HG02763 (cell line): Measurements from ENCODE around the gene CIDEB.
A peak's percentile ranks its signal among the peaks of the same experiment; 100 is the strongest.

Source experiments
- ATAC-seq: cut with Tn5 transposase; IDR thresholded peaks from one replicate; pipeline ENCODE4 v1.9.1; 2021; ENCODE audit warnings: mild to moderate bottlenecking, moderate library complexity; ENCODE audit not compliant: unreplicated experiment

Gene CIDEB

GRCh38 chr14:24292118-24292807, 15.5 kb downstream of the CIDEB start:
- ATAC-seq: no peak

GRCh38 chr14:24291446-24292117, 16.2 kb downstream of the CIDEB start:
- ATAC-seq: no peak

GRCh38 chr14:24290746-24291145, 17.0 kb downstream of the CIDEB start:
- no peak for ATAC-seq

GRCh38 chr14:24289649-24290280, 18.0 kb downstream of the CIDEB start:
- no peak for ATAC-seq

GRCh38 chr14:24286996-24287395, 20.8 kb downstream of the CIDEB start:
- ATAC-seq: no peak

GRCh38 chr14:24285351-24285750, 22.4 kb downstream of the CIDEB start:
- no peak for ATAC-seq

GRCh38 chr14:24284501-24285035, 23.2 kb downstream of the CIDEB start:
- ATAC-seq: no peak

- no peak for ATAC-seq
Measured at GRCh38 chr14:24283796-24284460, 23.8 kb downstream of the CIDEB start.

GRCh38 chr14:24282736-24283135, 25.0 kb downstream of the CIDEB start:
- ATAC-seq: no peak

- ATAC-seq: no peak
Measured at GRCh38 chr14:24281636-24282035, 26.1 kb downstream of the CIDEB start.

GRCh38 chr14:24280797-24281460, 26.8 kb downstream of the CIDEB start:
- ATAC-seq: no peak

GRCh38 chr14:24279301-24280186, 28.2 kb downstream of the CIDEB start:
- ATAC-seq: peak; percentile 38

- ATAC-seq: no peak
Measured at GRCh38 chr14:24278424-24278823, 29.4 kb downstream of the CIDEB start.

- no peak for ATAC-seq
Measured at GRCh38 chr14:24277606-24278321, 30.0 kb downstream of the CIDEB start.

- no peak for ATAC-seq
Measured at GRCh38 chr14:24277071-24277470, 30.7 kb downstream of the CIDEB start.

GRCh38 chr14:24274101-24274543, 33.7 kb downstream of the CIDEB start:
- peak; percentile 37 for ATAC-seq

- no peak for ATAC-seq
Measured at GRCh38 chr14:24273422-24273998, 34.3 kb downstream of the CIDEB start.

GRCh38 chr14:24272467-24272866, 35.3 kb downstream of the CIDEB start:
- ATAC-seq: no peak

- ATAC-seq: no peak
Measured at GRCh38 chr14:24271834-24272263, 35.9 kb downstream of the CIDEB start.
